ENCODE data around the gene SIAH2.

GRCh38 chr3:150756491-150757059, 6.4 kb downstream of the SIAH2 start:
- no peak for TF ChIP-seq CTCF (IDR thresholded peaks at IDR 0.05; ENCODE audit: insufficient read depth, low read length)
- TF ChIP-seq, protein P1, sequence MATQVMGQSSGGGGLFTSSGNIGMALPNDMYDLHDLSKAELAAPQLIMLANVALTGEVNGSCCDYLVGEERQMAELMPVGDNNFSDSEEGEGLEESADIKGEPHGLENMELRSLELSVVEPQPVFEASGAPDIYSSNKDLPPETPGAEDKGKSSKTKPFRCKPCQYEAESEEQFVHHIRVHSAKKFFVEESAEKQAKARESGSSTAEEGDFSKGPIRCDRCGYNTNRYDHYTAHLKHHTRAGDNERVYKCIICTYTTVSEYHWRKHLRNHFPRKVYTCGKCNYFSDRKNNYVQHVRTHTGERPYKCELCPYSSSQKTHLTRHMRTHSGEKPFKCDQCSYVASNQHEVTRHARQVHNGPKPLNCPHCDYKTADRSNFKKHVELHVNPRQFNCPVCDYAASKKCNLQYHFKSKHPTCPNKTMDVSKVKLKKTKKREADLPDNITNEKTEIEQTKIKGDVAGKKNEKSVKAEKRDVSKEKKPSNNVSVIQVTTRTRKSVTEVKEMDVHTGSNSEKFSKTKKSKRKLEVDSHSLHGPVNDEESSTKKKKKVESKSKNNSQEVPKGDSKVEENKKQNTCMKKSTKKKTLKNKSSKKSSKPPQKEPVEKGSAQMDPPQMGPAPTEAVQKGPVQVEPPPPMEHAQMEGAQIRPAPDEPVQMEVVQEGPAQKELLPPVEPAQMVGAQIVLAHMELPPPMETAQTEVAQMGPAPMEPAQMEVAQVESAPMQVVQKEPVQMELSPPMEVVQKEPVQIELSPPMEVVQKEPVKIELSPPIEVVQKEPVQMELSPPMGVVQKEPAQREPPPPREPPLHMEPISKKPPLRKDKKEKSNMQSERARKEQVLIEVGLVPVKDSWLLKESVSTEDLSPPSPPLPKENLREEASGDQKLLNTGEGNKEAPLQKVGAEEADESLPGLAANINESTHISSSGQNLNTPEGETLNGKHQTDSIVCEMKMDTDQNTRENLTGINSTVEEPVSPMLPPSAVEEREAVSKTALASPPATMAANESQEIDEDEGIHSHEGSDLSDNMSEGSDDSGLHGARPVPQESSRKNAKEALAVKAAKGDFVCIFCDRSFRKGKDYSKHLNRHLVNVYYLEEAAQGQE (IDR thresholded peaks at IDR 0.05; ENCODE audit: insufficient replicate concordance, low read depth) = no peak
- TF ChIP-seq POLR2AphosphoS5 (IDR thresholded peaks at IDR 0.05; ENCODE audit: low read depth) = no peak
- TF ChIP-seq SPI1 (IDR thresholded peaks at IDR 0.05; ENCODE audit: borderline replicate concordance, low read depth) = no peak
- no peak for TF ChIP-seq GABPA (IDR thresholded peaks at IDR 0.05; ENCODE audit: low read depth)
